Right lung (tissue), 5 donors: Measurements from ENCODE around the gene CREBBP. TPM values are rescaled to one million over a fixed set of nuclear protein-coding genes. Genes with fewer than 3 reads are reported as not detected.

Source experiments
- DNase-seq, 2 donors: peaks; one replicate each; pipeline ENCODE4 v3.0.0-alpha.2; 2013
- polyA plus RNA-seq, 5 donors: library from polyadenylated mRNA; unstranded; fragments of 120-200 nt; gene quantifications; one replicate each; pipeline versions ENCODE4 v1.2.1 to v1.2.3, GENCODE V29; 2013; ENCODE audit warnings: inconsistent platforms in 1 of 5, low replicate concordance in 1 of 5; ENCODE audit not compliant: insufficient read length in 5 of 5, insufficient read depth in 1 of 5

CREBBP gene
- polyA plus RNA-seq, 5 donors: 69.4 to 103 (median 87.6) TPM

DNA sequence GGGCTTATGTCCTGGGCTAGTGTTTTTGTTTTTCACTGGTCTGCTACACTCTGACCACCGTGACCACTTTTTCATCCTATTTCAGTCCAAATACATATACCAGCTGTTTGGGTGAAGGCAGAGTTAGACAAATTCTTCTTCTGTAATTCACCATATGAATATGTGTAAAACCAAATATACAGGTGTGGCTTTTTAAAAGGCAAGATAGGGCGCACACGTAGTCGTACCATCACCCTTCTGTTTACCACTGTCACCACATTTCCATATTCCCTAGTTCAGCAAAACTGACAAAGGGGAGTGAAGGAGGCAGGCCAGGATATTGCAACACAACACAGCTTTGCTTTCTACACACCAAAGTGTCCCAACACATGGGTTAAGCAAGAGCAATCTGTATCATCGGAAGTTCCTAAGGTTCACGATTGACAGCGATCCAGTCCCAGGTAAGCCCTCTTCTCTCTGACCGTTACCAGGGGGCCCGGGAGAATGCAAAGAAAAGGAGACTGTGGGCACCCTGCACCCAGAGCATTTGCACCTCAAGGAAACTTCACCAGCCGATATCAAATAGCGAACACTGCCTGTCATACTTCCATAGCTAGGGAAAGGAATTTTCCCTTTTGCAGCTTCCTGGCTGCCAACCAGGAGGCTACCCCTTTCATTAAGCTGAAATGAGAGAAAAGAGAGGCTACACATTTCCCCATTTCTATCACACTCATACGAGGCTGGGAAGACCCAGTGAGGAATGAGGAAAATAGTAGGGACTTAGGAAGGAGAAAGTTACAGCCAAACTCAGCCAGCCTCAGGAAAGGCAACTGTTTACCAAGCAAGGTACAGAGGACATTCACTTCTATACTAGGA, 23.1 kb downstream of the CREBBP start:
- peak; percentile 71 to 84 for DNase-seq

DNA sequence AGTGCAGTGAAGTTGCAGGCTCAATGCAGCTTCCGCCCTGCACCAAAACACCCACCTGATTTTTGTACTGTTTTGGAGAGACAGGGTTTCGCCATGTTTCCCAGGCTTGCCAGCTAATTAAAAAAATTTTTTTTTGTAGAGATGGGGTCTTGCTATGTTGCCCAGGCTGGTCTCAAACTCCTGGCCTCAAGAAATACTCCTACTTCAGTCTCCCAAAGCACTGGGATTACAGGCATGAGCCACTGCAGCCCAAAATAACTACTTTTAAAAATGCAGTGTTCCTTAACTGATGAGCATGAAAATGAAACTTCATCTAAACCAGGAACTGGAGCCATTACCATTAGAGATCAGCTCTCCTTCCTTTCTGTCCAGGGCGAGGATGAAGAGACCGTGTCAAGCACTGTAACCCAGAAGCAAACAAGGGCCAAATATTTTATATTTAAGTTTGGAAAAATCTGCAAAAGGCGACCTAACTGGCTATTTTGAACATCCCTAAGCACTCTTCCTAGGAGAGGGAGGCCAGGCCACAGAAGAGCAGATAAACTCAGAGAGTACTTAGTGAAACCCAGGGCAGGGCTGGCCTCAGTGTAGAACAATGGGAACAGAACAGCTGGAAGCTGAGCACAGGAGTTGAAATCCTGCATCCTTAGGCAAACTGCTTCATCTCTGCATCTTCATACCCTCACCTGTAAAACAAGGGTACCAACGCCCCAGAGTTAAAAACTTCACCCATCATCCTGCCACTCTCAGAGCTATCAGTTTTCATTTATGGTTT, 24.0 kb downstream of the CREBBP start:
- no peak for DNase-seq

DNA sequence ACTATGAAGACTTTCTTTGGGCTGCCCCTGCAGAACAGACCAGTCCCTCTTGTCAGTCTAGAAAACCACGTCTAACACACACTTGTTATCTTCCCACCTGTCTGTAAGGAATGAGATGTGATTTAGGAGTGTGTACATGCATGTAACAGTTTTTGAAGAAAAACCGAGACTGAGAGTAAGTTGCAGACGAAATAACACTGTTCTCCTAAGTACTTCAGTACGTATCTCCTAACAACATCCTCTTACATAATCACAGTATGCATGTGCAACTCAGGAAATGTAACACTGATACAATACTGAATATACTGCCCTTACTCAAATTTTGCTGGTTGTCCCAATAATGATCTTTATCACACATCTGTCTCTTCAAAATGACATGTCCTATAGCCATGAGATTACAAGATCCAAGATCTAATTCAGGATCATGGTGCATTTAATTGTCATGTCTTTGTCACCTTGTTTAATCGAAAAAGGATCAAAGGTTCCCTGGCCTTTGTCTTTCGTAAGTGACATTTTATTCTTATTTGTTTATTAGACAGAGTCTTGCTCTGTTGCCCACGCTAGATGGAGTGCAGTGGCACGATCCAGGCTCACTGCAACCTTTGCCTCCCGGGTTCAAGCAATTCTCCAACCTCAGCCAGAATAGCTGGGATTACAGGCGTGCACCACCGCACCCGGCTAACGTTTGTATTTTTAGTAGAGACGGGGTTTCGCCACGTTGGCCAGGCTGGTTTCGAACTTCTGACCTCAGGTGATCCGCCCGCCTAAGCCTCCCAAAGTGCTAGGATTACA, 25.6 kb downstream of the CREBBP start:
- no peak for DNase-seq

DNA sequence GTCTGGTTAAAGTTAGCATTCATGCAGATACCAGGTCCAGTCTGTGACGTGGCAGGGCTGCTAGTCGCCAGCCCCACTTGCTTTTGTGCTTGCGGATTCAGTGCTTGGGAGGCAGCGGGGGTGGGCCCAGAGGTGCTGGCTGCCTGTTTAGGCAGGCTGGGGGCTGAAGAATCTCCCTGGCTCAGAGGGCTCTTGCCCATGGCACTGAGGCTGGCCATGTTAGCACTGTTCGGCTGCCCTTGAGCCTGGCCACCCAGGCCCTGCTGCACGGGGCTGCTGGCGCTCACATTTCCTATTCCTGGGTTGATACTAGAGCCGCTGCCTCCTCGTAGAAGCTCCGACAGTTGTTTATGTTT, 30.0 kb downstream of the CREBBP start:
- no peak for DNase-seq

DNA sequence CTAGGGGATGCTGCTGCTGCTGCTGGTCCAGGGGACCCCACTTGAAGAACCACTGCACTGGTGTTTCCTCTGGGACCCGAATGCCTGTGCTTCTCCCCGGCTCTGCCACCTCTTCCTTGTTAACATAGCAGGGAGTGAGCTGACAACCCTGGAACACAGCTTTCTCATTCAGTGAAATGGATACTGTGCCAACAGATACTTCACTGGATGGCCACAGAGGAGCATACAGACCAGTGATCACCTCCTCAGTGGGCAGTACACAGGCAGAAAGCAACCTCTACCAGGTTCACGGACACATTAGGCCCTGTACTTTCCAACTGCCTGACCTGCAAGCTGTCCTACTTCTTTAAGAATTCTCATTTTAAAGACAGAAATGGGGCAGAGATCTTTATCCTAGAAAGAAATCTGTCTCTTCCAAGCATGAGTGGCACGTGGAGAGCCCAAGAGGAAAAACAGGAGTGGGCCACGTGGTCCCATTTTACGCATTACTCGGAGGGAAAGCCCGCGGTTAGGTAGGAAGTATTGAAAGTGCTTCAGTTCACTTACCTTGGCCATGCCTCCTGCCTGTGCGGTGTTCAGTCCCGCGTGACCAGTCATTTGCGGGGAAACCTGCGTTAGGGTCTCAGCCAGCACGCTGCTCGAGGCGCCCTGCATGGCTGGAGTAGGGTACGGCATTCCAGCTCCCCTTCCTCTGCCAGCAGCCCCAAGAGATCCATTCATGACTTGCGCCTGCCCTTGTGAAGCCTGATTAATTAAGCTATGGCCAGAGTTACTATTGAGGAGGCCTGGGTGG, 30.6 kb downstream of the CREBBP start:
- DNase-seq: no peak

DNA sequence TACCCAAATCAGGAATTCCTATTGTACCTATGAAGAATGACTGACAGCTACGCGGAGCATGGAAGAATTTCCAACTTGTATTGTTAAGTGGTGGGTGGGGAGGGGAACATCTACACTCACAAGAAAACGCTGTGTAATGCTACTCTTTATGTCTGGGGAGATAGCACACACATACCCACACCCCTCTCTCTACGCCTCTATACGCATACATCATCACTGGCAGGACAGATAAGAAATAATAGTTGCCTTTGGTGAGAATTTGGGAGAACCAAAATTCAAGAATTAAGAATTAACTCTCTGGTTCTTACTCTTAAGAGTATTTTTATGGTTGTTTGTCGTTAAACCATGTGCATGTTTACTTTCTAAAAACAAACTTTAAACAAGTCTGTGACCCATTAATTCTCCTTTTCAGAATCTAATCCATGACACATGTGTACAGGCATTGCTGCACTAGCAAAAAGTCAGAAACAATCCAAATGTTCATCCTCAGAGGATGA, 33.9 kb downstream of the CREBBP start:
- no peak for DNase-seq

DNA sequence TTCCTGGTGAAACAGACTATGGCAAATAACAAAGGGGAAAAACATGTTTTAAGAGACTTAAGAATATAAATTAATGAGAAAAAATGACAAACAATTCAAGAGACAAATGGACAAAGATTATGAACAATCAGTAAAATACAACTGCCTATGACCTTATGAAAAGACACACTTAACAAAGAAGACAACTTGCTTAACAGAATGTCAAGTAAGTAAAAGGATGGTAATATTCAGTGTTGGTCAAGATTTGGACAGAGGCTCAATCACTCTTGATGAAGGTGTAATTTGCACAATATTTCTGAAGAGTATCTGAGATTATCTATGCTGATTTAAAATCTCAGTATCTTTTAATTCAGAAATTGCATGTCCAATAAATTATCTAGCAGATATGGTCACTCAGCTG, 34.4 kb downstream of the CREBBP start:
- no peak for DNase-seq

DNA sequence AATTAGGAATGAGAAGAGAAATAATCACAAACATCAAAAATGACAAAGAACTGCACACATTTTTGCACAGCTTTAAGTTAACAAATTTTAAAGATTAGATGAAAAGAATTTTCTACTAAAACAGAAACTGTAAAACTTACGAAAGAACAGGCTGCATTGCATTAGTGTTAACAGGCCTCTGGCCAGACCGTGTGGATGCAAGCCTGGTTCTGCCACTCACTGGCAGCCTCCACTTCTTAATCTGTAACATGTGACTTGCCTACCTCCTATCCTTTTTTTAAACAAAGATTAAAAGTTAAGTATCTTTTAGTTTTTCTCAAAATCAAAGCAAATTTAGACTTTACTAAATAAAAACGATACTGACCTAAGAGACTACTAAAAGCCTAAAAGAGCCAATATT, 37.5 kb downstream of the CREBBP start:
- no peak for DNase-seq

DNA sequence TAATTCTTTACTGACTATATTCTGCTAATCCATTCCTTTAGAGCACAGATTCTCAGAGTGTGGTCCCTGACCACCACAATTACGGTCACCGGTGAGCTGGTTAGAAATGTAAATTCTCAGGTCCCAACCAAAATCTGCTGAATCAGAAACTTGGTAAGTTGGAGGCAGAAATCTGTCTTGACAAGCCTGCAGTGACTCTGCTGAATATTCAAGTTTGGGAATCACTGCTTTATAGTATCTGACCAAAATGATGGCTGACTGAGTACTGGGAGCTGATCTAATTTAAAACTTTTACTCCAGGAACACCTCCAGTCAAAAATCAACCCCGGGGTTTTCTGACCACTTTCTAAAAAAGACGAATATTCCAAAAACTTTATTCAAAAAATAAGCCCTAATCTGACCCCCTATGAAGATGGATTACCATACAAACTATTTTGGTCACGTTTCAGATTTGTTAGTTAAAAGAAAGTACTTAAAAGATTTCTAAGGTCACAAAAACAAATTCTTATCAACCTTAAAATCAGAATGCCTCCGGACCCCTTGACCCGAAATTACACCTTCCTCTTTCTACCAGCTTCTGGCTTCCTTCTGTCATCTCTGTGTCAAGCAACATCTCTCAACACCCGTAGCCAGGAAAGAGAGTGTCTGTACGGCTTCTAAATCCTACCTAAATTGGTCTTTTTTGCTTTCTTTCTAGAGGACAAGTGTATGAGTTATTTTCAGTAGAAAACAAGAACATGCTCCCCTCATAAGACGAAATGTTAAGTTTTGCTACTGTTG, 38.6 kb downstream of the CREBBP start:
- no peak for DNase-seq

DNA sequence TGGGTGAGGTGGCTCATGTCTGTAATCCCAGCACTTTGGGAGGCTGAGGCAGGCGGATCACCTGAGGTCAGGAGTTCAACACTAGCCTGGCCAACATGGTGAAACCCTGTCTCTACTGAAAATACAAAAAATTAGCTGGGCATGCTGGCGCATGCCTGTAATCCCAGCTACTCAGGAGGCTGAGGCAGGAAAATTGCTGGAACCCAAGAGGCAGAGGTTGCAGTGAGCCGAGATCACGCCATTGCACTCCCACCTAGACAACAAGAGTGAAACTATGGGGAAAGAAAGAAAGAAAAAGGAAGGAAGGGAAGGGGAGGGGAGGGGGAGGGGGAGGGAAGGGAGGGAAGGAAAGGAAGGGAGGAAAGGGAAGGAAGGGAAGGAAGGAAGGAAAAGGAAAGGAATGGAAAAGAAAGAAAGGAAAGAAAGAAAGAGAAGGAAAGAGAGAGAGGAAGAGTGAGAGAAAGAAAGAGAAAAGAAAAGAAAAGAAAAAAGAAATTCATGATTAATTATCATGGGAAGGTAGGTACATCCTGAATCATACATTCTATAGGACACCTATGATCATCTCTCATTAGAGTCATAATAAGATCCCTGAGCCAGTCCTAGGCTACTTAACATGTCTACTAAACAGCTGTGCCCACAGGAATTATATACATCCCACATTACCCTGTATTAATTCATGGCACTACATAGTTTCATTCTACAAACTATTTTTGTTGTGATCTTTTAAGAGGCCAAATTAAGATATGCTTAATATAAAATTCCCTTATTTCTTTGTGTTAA, 40.9 kb downstream of the CREBBP start:
- no peak for DNase-seq

DNA sequence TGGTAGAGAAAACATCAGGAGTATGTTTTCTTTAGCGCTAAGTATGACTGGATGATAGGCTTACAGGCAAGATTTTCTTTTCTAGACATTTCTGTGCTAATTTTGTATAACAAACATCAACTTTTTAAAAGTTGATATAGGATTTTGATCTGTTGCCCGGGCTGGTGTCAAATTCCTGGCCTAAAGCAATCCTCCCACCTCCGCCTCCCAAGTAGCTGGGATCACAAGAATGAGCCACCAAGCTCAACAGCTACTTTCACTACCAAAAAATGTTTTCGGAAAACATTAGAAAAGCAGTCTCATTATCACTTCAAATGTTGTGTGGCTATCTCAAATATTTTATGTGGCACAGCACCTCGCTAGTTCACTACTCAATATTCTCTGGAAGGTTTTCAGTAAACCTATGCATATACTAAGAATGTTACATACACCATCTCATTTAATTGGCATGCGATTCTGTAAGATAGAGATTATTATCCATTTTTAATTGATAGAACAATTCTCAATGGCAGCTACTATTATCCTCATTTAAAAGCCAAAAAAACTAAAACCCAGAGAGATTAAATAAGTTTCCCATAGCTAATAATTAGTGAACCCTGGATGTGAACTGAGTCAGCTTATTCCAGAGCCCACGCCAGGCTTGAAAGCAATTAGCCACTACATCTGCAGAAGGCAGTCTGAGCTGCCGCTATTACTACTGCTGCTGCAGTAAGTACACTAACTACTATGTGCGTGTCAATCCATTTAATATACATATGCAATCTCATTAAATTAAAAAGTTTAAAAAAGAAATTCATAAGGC, 41.7 kb downstream of the CREBBP start:
- no peak for DNase-seq

DNA sequence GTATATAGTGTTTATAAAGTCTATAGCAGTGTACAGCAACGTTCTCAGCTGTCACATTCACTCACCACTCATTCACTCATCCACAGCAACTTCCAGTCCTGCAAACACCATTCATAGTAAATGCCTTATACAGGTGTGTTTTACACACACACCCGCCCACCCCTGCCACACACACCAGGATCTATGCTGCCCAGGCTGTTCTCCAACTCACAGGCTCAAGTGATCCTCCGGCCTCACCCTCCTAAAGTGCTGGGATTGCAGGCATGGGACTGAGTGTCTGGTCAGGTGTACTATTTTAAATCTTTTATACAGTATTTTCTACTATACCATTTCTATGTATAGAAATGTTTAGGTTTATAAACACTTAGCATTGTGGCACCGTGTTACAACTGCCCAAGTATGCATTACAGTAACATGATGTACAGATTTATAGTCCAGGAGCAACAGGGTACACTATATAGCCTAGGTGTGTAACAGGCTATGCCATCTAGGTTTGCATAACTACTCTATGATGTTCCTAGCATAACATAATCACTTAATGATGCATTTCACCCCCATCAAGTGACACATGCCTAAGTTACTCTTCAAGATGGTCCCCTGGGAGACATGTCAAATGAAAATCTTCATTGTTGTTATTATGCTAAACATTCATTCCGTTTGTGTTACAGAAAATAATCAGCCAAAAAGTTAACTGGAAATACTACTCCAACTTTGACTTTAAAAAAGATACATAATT, 42.5 kb downstream of the CREBBP start:
- DNase-seq: no peak

DNA sequence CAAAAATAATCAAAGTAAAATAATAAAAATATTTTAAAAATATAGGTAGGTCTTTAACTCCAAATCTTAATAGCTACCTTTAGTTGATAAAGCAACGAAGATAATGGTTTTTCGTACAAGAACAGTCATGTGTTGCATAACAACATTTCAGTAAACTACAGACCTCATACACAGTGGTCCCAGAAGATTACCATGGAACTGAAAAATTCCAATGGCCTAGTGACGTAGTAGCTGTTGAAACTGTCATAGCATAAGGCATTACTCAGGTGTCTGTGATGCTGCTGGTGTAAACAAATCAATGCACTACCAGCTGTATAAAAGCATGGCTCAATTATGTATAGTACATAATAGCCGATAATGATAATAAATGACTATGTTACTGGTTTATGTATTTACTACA, 43.9 kb downstream of the CREBBP start:
- no peak for DNase-seq

DNA sequence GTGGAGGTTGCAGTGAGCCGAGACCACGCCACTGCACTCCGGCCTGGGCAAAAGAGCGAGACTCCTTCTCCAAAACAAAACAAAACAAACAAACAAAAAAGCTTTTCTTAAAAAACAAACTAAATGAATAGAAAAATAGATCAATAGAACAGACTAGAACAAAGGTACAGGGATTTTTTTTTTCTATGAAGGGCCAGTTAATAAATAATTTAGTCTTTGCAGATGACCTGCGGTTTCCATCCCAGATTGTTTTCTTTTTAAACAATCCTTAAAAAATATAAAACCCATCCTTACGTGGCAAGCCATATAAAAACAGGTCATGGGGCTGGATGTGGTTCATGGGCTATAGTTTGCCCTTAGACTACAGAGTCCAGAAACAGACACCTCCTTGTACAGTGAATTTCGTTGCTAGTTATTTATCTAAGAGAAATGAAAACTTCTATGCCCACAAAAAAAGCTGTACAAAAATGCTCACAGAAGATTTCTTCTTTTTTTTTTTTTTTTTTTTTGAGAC, 45.4 kb downstream of the CREBBP start:
- DNase-seq: no peak

DNA sequence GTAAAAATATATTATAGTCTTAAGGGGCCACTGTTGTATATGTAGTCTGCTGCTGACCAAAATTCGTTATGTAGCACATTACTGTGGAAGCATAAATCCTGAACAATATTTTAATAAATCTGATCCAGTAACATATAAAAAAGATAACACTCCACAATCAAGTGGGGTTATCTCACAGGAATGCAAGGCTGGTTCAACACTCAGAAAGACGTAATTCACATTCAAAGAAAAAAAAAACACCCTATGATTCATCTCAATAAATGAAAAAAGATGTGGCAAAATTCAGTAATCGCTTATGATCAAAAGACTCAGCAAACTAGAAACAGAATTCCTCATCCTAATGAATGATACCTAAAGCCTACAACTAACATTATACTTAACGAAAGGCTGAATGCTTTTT, 47.8 kb downstream of the CREBBP start:
- no peak for DNase-seq

DNA sequence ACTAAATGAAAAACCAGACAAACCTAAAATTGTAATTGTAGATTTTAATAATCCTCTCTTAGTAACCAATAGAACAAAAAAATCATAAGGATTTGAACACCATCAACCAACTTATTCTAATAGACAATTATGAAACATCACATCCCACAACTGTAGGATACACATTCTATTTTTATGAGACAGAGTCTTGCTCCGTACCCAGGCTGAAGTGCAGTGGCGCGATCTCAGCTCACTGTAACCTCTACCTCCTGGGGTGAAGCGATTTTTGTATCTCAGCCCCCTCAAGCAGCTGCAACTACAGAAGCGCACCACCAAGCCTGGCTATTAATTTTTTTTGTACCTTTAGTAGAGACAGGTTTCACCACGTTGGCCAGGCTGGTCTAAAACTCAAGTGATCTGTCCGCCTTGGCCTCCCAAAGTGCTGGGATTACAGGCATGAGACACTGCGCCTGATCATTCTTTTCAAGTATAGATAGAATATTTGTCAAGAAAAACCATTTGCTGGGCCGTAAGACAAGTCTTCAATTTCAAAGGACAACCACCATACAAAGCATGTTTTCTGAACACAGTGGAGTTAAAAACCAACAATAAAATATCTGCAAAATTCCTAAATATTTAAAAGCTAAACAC, 49.8 kb downstream of the CREBBP start:
- DNase-seq: no peak
